Natural killer cell treated with Interleukin-12 subunit alpha and Interleukin-12 subunit beta and Interleukin-15 and Interleukin-18, amount 100 ng/mL, for 72 hours (primary cell): ENCODE measurements around the gene IRX6. TPM values are rescaled to one million over a fixed set of nuclear protein-coding genes. Genes with fewer than 3 reads are reported as not detected.

Source experiments
- ATAC-seq, 2 donors: fragments of 150-1000 bp; cut with Tn5 transposase in 1 of 2; sonication (Bioruptor Pico), chemical (Tn5 transposase) in 1 of 2; 2 replicates each; pipeline ENCODE4 v1.10.0; 2021
- DNase-seq: peaks from one replicate; pipeline ENCODE4 v3.0.0; 2022; ENCODE audit warnings: low spot score
- H3K27ac Mint-ChIP-seq, 2 donors: 1 replicate in 1 of 2; 2 replicates in 1 of 2; pipeline ENCODE4 v1.8.0; 2022; ENCODE audit warnings: mixed read lengths in 2 of 2, mild to moderate bottlenecking in 1 of 2, moderate library complexity in 1 of 2
- H3K27me3 Mint-ChIP-seq, 2 donors: 1 replicate in 1 of 2; 2 replicates in 1 of 2; pipeline ENCODE4 v1.8.0; 2022; ENCODE audit warnings: mixed read lengths in 2 of 2
- H3K36me3 Mint-ChIP-seq: one replicate; pipeline ENCODE4 v1.8.0; 2022; ENCODE audit warnings: mixed read lengths
- H3K4me1 Mint-ChIP-seq, 2 donors: 1 replicate in 1 of 2; 2 replicates in 1 of 2; pipeline ENCODE4 v1.8.0; 2022; ENCODE audit warnings: low read depth in 2 of 2, mixed read lengths in 2 of 2, mild to moderate bottlenecking in 1 of 2
- H3K4me3 Mint-ChIP-seq: one replicate; pipeline ENCODE4 v1.8.0; 2022; ENCODE audit warnings: mixed read lengths
- H3K9me3 Mint-ChIP-seq: 2 replicates; pipeline ENCODE4 v1.8.0; 2022; ENCODE audit warnings: mixed read lengths
- total RNA-seq, 2 donors: library from RNA; stranded (reverse); gene quantifications; one replicate each; pipeline ENCODE4 v1.2.3, GENCODE V29; 2022

IRX6 gene
- total RNA-seq, 2 donors from 2014 or later: not detected

GRCh38 chr16:55359946-55360345 is 35.9 kb downstream of the IRX6 start:
- no peak for DNase-seq
- no peak overlapping the region for H3K27ac Mint-ChIP-seq
- no peaks in the 10 kb centered on the region for H3K9me3 Mint-ChIP-seq
- H3K4me3 Mint-ChIP-seq: no peak overlapping the region
- peaks cover 9 to 16% of the 10 kb centered on the region in 2 donors for H3K27me3 Mint-ChIP-seq
- H3K4me1 Mint-ChIP-seq: no peaks in the 10 kb centered on the region
- no peaks in the 10 kb centered on the region for H3K36me3 Mint-ChIP-seq
- ATAC-seq: no peak

GRCh38 chr16:55364811-55365210 is 40.8 kb downstream of the IRX6 start:
- H3K36me3 Mint-ChIP-seq: no peaks in the 10 kb centered on the region
- no peak overlapping the region for H3K4me3 Mint-ChIP-seq
- no peak for ATAC-seq
- no peaks in the 10 kb centered on the region for H3K9me3 Mint-ChIP-seq
- no peaks in the 10 kb centered on the region for H3K4me1 Mint-ChIP-seq
- H3K27ac Mint-ChIP-seq: no peak overlapping the region
- no peak for DNase-seq
- peaks cover 9 to 29% of the 10 kb centered on the region in 2 donors for H3K27me3 Mint-ChIP-seq

- Mint-ChIP-seq H3K4me3 (no peak overlapping the region), H3K4me1 (no peaks in the 10 kb centered on the region), H3K27me3 (peaks cover 29 to 51% of the 10 kb centered on the region in 2 donors), H3K9me3 (no peaks in the 10 kb centered on the region), H3K36me3 (no peaks in the 10 kb centered on the region), H3K27ac (no peak overlapping the region)
- DNase-seq: no peak
- no peak for ATAC-seq
These were observed 43.4 kb downstream of the IRX6 start for GRCh38 chr16:55367301-55367811.

- no peak for DNase-seq
- Mint-ChIP-seq H3K4me1 (no peaks in the 10 kb centered on the region), H3K36me3 (no peaks in the 10 kb centered on the region), H3K9me3 (no peaks in the 10 kb centered on the region), H3K4me3 (no peak overlapping the region), H3K27me3 (peaks cover 35 to 58% of the 10 kb centered on the region in 2 donors), H3K27ac (no peak overlapping the region)
- ATAC-seq: no peak
These were observed 44.0 kb downstream of the IRX6 start for GRCh38 chr16:55367866-55368603.

DNA sequence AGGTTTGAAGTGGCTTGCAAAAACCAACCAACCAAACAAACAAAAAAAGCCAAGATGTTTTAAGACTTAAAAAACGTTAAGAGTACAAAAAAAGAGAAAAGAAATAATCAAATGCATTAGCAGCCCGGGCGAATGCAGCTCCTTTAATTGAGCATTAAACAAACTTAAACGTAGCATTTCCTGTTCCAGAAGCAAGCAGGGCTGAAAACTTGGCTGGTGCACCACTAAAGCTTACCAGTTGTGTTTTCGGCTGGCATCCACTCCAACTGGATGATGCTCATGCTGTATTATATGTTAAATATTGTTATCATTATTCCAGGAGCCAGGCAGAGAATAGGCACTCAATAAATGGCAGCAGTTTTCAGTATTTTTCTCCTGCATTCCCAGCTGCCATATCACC is 45.1 kb downstream of the IRX6 start:
- Mint-ChIP-seq H3K9me3 (no peaks in the 10 kb centered on the region), H3K36me3 (no peaks in the 10 kb centered on the region), H3K4me3 (no peak overlapping the region), H3K4me1 (no peaks in the 10 kb centered on the region), H3K27ac (no peak overlapping the region), H3K27me3 (peaks cover 40 to 63% of the 10 kb centered on the region in 2 donors)
- DNase-seq (no peak), ATAC-seq (no peak)

DNA sequence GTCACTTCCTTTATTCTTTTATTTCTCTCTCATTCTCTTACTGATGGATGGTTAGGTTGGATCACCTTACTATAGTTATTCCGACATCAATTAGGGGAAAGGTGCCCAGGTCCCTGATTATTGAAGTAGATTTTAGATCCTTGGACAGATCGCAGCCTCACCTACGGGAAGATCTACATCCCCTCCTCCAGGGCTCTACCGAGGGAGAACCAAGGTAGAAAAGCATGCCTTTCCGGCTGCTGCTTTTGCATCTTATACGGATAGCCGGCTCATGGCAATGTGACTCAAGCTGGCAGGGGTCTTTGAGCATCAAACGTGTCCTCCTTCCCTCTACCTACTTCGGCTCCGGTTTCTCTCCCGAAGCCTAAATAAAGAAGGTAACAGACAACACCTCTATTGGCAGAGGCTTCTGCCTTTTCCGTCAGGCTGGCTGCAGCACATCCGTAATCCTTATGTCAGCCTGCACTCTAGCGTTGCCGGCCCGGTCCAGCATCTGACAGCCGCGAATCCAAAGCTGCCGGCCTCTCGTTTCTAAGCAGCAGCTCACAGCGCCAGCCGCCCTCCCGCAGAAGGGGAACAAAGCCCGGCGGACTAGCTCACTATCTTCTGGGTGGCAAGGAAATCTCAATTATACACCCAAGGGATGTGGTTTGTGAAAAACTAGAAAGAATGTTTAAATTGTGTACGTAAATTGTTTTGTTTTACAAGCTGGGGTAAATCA is 46.9 kb downstream of the IRX6 start:
- no peaks in the 10 kb centered on the region for H3K9me3 Mint-ChIP-seq
- H3K27me3 Mint-ChIP-seq: peaks cover 35 to 57% of the 10 kb centered on the region in 2 donors
- ATAC-seq (no peak), DNase-seq (no peak)
- no peaks in the 10 kb centered on the region for H3K36me3 Mint-ChIP-seq
- H3K4me3 Mint-ChIP-seq: no peak overlapping the region
- no peaks in the 10 kb centered on the region for H3K4me1 Mint-ChIP-seq
- H3K27ac Mint-ChIP-seq: no peak overlapping the region

GRCh38 chr16:55372792-55373488 is 48.9 kb downstream of the IRX6 start:
- Mint-ChIP-seq H3K9me3 (no peaks in the 10 kb centered on the region), H3K4me3 (no peak overlapping the region), H3K27me3 (peaks cover 38 to 45% of the 10 kb centered on the region in 2 donors), H3K4me1 (no peaks in the 10 kb centered on the region), H3K27ac (no peak overlapping the region), H3K36me3 (no peaks in the 10 kb centered on the region)
- DNase-seq: no peak
- ATAC-seq: no peak

- H3K4me1 Mint-ChIP-seq: no peaks in the 10 kb centered on the region
- no peak overlapping the region for H3K4me3 Mint-ChIP-seq
- no peak overlapping the region for H3K27ac Mint-ChIP-seq
- H3K9me3 Mint-ChIP-seq: no peaks in the 10 kb centered on the region
- H3K36me3 Mint-ChIP-seq: no peaks in the 10 kb centered on the region
- ATAC-seq: no peak
- peaks cover 38 to 41% of the 10 kb centered on the region in 2 donors for H3K27me3 Mint-ChIP-seq
- DNase-seq: no peak
These were observed 49.5 kb downstream of the IRX6 start for GRCh38 chr16:55373489-55373832.

GRCh38 chr16:55376045-55376444 is 52.0 kb downstream of the IRX6 start:
- Mint-ChIP-seq H3K4me3 (no peak overlapping the region), H3K4me1 (no peaks in the 10 kb centered on the region), H3K9me3 (no peaks in the 10 kb centered on the region), H3K27me3 (peaks cover 25 to 28% of the 10 kb centered on the region in 2 donors), H3K27ac (no peak overlapping the region), H3K36me3 (no peaks in the 10 kb centered on the region)
- ATAC-seq (no peak), DNase-seq (no peak)

DNA sequence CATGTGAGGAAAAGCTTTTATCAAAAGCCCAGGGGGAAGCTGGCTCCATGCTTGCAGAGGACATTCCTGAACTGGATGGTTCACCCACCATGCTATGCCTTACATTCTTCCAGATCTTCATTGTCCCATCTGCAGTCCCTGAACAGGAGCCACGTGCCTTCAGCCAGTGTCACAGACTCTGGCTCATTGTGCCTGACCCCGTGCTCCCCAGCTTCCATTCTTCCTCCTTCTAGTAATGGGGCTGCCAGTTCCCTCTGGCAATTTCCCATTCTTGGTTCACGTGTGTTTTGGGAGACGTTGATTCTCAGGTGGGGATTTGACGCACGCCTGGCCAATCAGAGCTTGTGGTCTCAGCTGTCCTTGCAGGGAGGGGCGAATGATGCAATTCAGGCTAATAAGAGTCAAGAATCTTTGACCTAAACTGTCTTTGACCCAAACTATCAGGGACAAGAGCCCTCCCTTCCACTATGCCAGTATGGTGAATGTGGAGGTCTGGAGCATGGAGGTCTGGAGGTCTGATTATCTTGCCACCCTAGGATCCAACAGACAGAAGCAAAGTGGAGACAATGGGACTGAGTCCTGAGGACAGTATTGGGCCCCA is 52.7 kb downstream of the IRX6 start:
- H3K36me3 Mint-ChIP-seq: no peaks in the 10 kb centered on the region
- no peaks in the 10 kb centered on the region for H3K9me3 Mint-ChIP-seq
- no peaks in the 10 kb centered on the region for H3K4me1 Mint-ChIP-seq
- H3K27me3 Mint-ChIP-seq: peaks cover 22 to 23% of the 10 kb centered on the region in 2 donors
- ATAC-seq: no peak
- no peak for DNase-seq
- no peak overlapping the region for H3K27ac Mint-ChIP-seq
- no peak overlapping the region for H3K4me3 Mint-ChIP-seq

DNA sequence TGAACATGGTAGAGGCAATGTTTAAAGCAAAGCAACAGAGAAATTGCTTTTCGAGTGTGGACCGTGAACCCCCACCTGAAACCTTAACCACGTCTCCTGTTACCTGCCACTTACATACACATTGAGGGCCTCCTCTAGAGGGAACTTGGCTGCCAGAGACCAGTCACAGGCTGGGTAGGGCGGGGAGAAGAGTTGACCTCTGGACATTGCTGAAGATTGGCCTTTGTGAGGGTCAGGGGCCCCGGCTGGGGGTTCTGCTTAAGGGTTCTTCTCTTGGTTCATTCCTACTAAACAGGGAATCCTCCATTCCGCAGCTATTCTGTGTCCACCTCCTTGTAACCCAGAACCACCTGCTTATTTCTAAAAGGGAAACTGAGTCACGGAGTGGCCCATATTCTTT is 53.8 kb downstream of the IRX6 start:
- H3K36me3 Mint-ChIP-seq: no peaks in the 10 kb centered on the region
- no peak for ATAC-seq

DNA sequence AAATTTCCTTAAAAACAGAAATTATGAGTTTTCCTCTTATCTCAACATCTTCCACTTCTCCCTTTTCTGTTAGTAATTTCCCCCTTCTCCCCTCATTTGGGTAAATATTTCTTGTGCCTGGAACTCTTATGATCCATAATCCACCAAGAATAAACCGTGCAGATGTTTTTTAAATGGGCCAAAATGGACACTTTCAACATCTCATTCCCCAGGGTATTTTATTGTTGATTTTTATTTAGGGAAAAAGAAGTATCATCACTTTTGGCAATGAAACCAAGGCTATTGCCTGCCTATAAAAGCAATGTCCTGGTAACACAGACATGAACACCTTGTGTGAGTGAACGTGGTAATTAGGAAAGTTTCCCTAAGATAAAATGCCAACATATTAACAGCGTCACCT is 54.6 kb downstream of the IRX6 start:
- no peak overlapping the region for H3K27ac Mint-ChIP-seq
- H3K4me1 Mint-ChIP-seq: no peaks in the 10 kb centered on the region
- ATAC-seq (no peak), DNase-seq (no peak)
- no peaks in the 10 kb centered on the region for H3K36me3 Mint-ChIP-seq
- no peak overlapping the region for H3K4me3 Mint-ChIP-seq
- H3K27me3 Mint-ChIP-seq: peaks cover 6 to 11% of the 10 kb centered on the region in 2 donors
- H3K9me3 Mint-ChIP-seq: no peaks in the 10 kb centered on the region

More for the DNA sequence above, 53.8 kb downstream of the IRX6 start:
- Mint-ChIP-seq H3K27me3 (peaks cover 11 to 13% of the 10 kb centered on the region in 2 donors), H3K4me1 (no peaks in the 10 kb centered on the region), H3K4me3 (no peak overlapping the region), H3K27ac (no peak overlapping the region), H3K9me3 (no peaks in the 10 kb centered on the region)
- DNase-seq: no peak

DNA sequence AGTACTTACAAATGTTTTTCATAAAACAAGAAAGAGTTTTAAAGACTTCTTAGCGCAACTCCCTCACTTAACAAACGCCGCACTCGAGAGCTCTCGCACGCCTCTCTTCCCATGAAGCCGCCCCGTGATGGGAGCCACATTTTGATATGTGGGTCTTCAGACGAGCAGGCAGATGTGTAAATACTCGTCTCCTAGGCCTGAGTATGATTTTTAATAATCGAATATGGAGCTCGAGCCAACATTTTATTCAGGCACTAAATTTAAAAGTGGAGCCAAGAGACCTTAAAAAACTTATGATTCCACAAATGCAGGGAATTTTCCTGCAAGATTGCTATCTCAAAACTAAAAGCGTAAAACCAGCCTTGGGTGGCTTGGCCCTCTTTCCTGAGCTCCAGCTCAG is 55.4 kb downstream of the IRX6 start:
- ATAC-seq (no peak), DNase-seq (no peak)
- Mint-ChIP-seq H3K36me3 (no peaks in the 10 kb centered on the region), H3K27ac (no peak overlapping the region), H3K4me1 (no peaks in the 10 kb centered on the region), H3K4me3 (no peak overlapping the region), H3K9me3 (no peaks in the 10 kb centered on the region), H3K27me3 (peaks cover 5 to 17% of the 10 kb centered on the region in 2 donors)
